NCI-H2171 (cell line): ENCODE measurements around the gene GTSE1.
"Not testable (repeated sequence)": the region's sequence is repeated elsewhere in the genome, so short reads cannot be mapped to it uniquely, and the experiment has no call there.

Experiments used
- DNase-seq: peaks from one replicate; lab custom pipeline; 2025; lab: John Stamatoyannopoulos, UW

GTSE1 gene

GRCh38 chr22:46296257-46297150, at the start of gene GTSE1:
Gene GTSE1, plus strand, starts transcription at chr22:46296870. Its CDS starts 531 bp downstream, at chr22:46297401.
- DNase-seq, result peak; percentile 97

- DNase-seq, result no peak
Measured at GRCh38 chr22:46247443-46247975, 49.2 kb upstream of the GTSE1 start.

- DNase-seq, result peak; percentile 88
Measured at GRCh38 chr22:46250035-46250782, 46.5 kb upstream of the GTSE1 start, which contains the start of gene CDPF1. Gene CDPF1, minus strand, starts transcription at chr22:46250293. Its CDS starts 2,009 bp downstream, at chr22:46248284.

GRCh38 chr22:46250783-46251125, 45.9 kb upstream of the GTSE1 start:
- DNase-seq, result no peak

GRCh38 chr22:46251266-46251665, 45.4 kb upstream of the GTSE1 start:
- no peak for DNase-seq

GRCh38 chr22:46251816-46252380, 44.8 kb upstream of the GTSE1 start:
- DNase-seq, result no peak

GRCh38 chr22:46256358-46256958, 40.2 kb upstream of the GTSE1 start:
- no peak for DNase-seq

- no peak for DNase-seq
Measured at GRCh38 chr22:46259374-46259773, 37.3 kb upstream of the GTSE1 start.

GRCh38 chr22:46260038-46260437, 36.6 kb upstream of the GTSE1 start:
- no peak for DNase-seq

- no peak for DNase-seq
Measured at GRCh38 chr22:46262449-46263215, 34.0 kb upstream of the GTSE1 start.

- no peak for DNase-seq
Measured at GRCh38 chr22:46263216-46263590, 33.5 kb upstream of the GTSE1 start, which contains the start of gene PKDREJ. Gene PKDREJ, minus strand, starts transcription at chr22:46263343. Its CDS starts 21 bp downstream, at chr22:46263322.

GRCh38 chr22:46264520-46264919, 32.1 kb upstream of the GTSE1 start:
- not testable (repeated sequence) for DNase-seq

- DNase-seq, result not testable (repeated sequence)
Measured at GRCh38 chr22:46265627-46266026, 31.0 kb upstream of the GTSE1 start.

- DNase-seq, result peak; percentile 6
Measured at GRCh38 chr22:46267431-46268279, 29.0 kb upstream of the GTSE1 start, which contains the start of gene TTC38. Gene TTC38, plus strand, starts transcription at chr22:46268008. Its CDS starts 32 bp downstream, at chr22:46268040.

- no peak for DNase-seq
Measured at GRCh38 chr22:46269564-46269963, 27.1 kb upstream of the GTSE1 start.

GRCh38 chr22:46272196-46272595, 24.5 kb upstream of the GTSE1 start:
- DNase-seq, result no peak

- no peak for DNase-seq
Measured at GRCh38 chr22:46272762-46273431, 23.8 kb upstream of the GTSE1 start.

GRCh38 chr22:46273432-46274148, 23.1 kb upstream of the GTSE1 start:
- DNase-seq, result no peak

- no peak for DNase-seq
Measured at GRCh38 chr22:46274381-46274780, 22.3 kb upstream of the GTSE1 start.
